PC-3 (cell line): ENCODE data around the gene FKBP1A.

Experiments
- CTCF ChIP-seq: fragments of 300-600 bp; sonication (generic); conservative IDR thresholded peaks from 2 replicates; pipeline ENCODE4 v1.5.1; 2017; ENCODE audit warnings: antibody characterized with exemption, low read depth, mild to moderate bottlenecking, low read length
- EZH2 ChIP-seq: fragments of 300-600 bp; sonication (generic); IDR thresholded peaks from one replicate; pipeline ENCODE4 v1.6.1; 2017; ENCODE audit warnings: antibody characterized with exemption, mild to moderate bottlenecking, low read length; ENCODE audit not compliant: unreplicated experiment
- EZH2phosphoT487 ChIP-seq: fragments of 300-600 bp; sonication (generic); IDR thresholded peaks from 2 replicates; pipeline ENCODE4 v1.6.1; 2018; ENCODE audit warnings: mild to moderate bottlenecking, antibody characterized with exemption, low read length, borderline replicate concordance

GRCh38 chr20:1401451-1401907, 8.6 kb upstream of the FKBP1A start:
- TF ChIP-seq CTCF (no peak), EZH2phosphoT487 (no peak), EZH2 (no peak)
